ENCODE data around the gene SAMHD1.

Gene SAMHD1

DNA sequence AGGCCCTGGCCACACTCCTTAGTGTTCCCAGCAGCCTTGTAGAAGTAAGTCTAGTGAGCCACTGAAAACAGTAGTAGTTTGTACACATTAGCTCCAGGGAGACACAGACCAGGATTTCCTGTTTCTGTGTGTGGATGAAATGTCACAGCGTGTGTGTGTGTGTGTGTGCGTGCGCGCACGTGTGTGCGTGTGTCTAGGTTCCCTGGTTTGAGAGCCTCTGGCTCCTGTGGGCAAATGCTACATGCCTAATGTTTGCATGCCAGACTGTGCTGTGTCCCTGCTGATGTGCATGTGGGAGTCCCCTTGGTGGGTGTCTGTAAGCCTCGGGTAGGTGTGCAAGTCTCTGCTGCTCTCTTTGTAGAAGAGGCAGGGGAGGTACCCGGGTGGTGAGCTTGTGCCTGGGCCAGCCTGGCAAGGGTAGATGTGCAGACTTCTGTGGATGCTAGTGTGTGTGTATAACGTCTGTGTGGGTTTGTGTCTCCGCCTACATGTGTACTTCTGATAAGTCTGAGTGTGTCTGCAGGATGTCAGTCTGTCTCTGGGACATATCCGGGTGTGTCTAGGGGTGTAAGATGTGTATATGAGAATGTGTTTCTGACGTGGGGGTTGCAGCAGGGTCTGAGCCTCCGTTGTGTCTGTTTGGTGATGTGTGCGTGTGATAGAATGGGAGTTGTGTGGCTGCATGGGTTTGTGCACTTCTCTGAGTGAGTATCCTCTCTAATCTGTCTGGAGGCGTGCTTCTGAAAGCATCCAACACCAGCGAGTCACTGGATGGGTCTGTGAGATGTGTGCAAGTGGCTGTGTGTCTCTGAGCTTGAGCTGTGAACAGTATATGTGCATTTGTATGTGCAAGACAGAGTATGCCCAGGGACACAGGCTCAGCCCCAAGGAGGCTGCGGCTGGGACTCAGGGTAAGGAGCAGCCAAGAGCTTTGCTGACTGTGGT lies 94.5 kb downstream of the SAMHD1 start:
- no peaks in the 10 kb centered on the region for H3K27me3 ChIP-seq
- no peak overlapping the region for H3K4me3 ChIP-seq
- DNase-seq: no peak
- H3K36me3 ChIP-seq: no peaks in the 10 kb centered on the region
- intact Hi-C loops (cut with DNase I; ENCODE audit: low total_unique reads): no loop called here
- no peaks in the 10 kb centered on the region for H3K9me3 ChIP-seq
- TF ChIP-seq CTCF (IDR thresholded peaks at IDR 0.05): no peak
- peaks cover 4 to 97% (median 82%) of the 10 kb centered on the region in 4 donors for H3K4me1 ChIP-seq
- H3K27ac ChIP-seq: peak overlapping the region; percentile 89 to 96

DNA sequence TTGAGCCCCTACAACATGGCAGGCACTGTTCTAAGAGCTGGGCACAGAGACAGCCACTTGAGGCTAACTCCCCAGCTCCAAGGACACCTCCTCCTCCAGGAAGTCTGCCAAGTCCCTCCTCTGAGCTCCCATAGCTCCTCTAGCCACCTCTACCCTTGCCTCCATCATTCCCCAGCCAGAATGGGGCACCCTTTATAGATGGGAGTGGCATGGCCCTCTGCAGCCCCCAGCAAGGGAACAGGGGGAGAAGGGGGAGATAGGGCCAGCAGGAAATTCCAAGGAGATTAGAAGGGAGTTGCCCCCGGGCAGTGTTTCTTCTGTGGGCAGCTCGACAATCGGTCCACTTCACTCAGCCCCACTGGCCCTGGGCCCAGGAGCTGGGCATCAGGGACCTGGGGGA lies 95.3 kb downstream of the SAMHD1 start:
- peak overlapping the region; percentile 89 to 96 for H3K27ac ChIP-seq
- H3K4me1 ChIP-seq: peaks cover 4 to 97% (median 79%) of the 10 kb centered on the region in 4 donors
- DNase-seq: no peak

GRCh38 chr20:36855241-36855657 lies 96.3 kb downstream of the SAMHD1 start:
- intact Hi-C loops (cut with DNase I; ENCODE audit: low total_unique reads): no loop called here
- Histone ChIP-seq H3K36me3 (no peaks in the 10 kb centered on the region), H3K4me3 (no peak overlapping the region), H3K9me3 (no peaks in the 10 kb centered on the region), H3K27ac (peak overlapping the region; percentile 89 to 96), H3K4me1 (peaks cover 4 to 87% (median 70%) of the 10 kb centered on the region in 4 donors), H3K27me3 (no peaks in the 10 kb centered on the region)
- no peak for TF ChIP-seq CTCF (IDR thresholded peaks at IDR 0.05)
- DNase-seq: no peak

More for the DNA sequence above, 95.3 kb downstream of the SAMHD1 start:
- TF ChIP-seq CTCF (IDR thresholded peaks at IDR 0.05): no peak
- no peaks in the 10 kb centered on the region for H3K9me3 ChIP-seq
- no peaks in the 10 kb centered on the region for H3K27me3 ChIP-seq
- no peaks in the 10 kb centered on the region for H3K36me3 ChIP-seq
- no peak overlapping the region for H3K4me3 ChIP-seq
- intact Hi-C loops (cut with DNase I; ENCODE audit: low total_unique reads): no loop called here

DNA sequence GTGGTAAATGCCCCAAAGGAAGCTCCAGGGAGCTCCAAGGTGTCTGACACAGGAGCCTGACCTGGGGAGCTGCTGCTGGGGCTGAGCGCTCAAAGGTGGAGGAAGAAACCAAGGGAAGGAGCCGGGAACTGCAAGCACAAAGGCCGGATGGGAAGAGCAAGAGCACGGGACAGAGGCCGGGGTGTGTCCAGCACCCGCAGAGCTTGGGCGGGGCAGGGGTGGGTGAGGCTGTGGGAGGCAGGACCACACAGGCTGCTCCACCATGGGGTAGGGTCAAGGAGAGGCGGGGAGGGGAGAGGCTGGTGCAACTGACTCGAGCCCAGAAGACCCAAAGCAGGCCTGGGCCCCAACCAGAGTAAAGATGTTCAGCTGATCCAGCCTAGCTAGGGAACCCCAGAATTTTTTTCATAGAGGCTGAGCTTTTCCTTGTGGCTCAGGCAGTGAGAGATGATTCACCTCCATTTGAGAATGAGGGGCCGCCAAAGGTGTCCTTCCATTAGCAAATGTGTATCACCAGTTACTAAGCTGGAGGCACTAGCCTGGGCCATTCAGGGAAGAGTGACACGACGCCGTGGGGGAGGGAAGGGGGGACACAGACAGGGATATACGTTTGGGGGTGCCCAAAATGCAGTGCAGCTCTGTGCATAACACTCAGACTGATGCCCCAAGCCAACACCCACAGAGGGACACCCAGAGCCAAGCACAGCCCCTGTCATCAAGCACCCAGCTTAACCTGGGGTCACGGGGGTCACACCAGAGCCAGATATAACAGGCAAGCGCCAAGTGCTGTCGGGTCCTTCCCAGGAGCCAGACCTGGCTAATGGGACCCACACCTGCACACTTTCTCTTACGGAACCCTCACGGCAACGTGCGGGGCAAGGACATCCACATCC lies 96.9 kb downstream of the SAMHD1 start:
- Histone ChIP-seq H3K36me3 (no peaks in the 10 kb centered on the region), H3K4me1 (peaks cover 4 to 87% (median 70%) of the 10 kb centered on the region in 4 donors), H3K4me3 (no peak overlapping the region), H3K27me3 (no peaks in the 10 kb centered on the region), H3K9me3 (no peaks in the 10 kb centered on the region), H3K27ac (peak overlapping the region; percentile 89 to 96)
- TF ChIP-seq CTCF (IDR thresholded peaks at IDR 0.05): no peak
- no peak for DNase-seq
- intact Hi-C loops (cut with DNase I; ENCODE audit: low total_unique reads): no loop called here

DNA sequence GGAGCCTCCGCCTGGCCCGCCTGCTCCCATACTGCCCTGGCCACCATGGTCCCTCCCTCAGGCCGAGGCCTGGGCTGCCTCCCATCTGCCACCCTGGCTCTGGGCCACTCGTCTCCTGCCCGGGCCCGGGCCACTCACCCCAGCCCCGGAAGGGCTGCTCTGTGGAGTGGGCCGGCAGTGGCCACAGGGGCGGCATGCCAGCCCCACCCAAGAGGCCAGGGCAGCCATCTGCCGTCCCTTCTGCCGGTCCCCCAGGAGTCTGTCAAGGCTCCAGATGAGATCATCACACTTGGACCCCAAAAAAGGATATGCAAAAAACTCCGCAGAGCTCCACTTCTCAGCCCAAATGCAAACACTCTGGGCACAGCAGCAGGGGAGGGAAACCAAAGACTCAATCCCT lies 99.3 kb downstream of the SAMHD1 start:
- peak in 1 of 2 donors; percentile 86 for DNase-seq
- Histone ChIP-seq H3K4me1 (peaks cover 8 to 90% (median 79%) of the 10 kb centered on the region in 4 donors), H3K36me3 (no peaks in the 10 kb centered on the region), H3K4me3 (peak overlapping the region; percentile 24 to 32), H3K27ac (peak overlapping the region; percentile 89 to 96), H3K27me3 (no peaks in the 10 kb centered on the region), H3K9me3 (no peaks in the 10 kb centered on the region)
- intact Hi-C loops (cut with DNase I; ENCODE audit: low total_unique reads): no loop called here
- TF ChIP-seq CTCF (IDR thresholded peaks at IDR 0.05): no peak

Measured in tibial artery (tissue), 4 donors.